HG03457 (cell line): ENCODE measurements around the gene PPP6R2.
"Not testable (repeated sequence)": the region's sequence is repeated elsewhere in the genome, so short reads cannot be mapped to it uniquely, and the experiment has no call there.

Experiments used
- ATAC-seq: cut with Tn5 transposase; IDR thresholded peaks from one replicate; pipeline ENCODE4 v1.9.1; 2021; ENCODE audit warnings: moderate number of reproducible peaks; ENCODE audit not compliant: unreplicated experiment

PPP6R2 gene

GRCh38 chr22:50397371-50398060 is 54.4 kb downstream of the PPP6R2 start:
- not testable (repeated sequence) for ATAC-seq

- no peak for ATAC-seq
These were observed 55.9 kb downstream of the PPP6R2 start for GRCh38 chr22:50398831-50399648.

DNA sequence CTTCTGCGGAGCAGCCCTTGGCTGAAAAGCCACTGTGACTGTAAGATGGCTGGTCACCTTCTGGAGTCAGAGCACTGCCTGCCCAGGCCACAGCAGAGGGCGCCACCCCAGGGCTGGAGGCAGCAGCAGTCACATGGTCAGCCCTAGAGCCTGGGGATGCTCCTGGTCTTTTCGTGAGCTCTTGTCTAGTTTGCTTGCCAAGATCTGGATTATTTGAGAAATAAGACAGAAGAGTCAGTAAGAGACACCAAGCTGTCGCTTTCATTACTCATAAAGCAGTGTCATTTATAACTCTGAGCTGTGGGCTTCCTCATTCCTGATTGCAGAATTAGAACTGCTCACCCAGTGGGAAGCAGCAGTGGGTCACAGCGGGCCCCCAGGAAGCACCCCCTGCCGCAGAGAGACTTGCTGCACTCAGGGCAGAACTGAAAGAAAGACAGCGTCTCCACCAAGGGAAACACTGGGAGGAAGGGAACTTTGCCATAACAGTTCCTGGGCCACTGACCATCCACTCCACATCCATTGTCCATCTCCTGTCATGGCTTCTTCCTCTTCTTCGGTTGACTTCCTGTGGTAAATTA is 56.7 kb downstream of the PPP6R2 start:
- no peak for ATAC-seq

DNA sequence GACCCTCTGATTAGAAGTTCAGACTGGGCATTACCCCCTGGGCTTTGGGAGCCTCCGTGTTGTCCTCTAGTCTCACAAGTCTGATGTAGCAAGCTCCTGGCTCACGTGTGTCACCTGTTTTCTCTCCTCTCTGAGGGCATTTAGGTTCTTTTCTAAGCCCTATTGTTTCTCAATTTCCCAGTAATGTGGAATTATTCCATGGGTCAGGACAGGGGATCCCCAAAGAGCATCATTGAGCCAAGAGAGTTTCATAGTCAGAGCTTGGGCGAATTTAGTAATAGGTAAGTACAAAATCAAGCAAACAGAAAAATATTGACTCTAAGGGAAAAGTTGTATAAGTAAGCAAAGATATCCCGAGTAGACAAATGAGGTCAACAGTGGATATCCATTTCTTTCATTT is 57.3 kb downstream of the PPP6R2 start:
- ATAC-seq = no peak

DNA sequence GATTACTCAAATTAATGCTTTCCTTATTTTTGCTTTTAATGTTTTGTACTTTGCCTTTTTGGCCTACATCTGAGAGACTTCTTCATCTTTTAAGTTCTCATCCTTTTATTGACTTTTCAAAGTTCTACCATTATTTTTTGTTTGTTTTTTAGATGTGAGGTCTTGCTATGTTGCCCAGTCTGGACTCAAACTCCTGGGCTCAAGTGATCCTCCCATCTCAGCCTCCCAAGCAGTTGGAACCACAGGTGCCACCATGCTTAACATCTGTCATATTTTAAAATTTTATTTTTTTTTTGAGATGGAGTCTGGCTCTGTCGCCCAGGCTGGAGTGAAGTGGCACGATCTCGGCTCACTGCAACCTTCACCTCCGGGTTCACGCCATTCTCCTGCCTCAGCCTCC is 57.8 kb downstream of the PPP6R2 start:
- ATAC-seq = no peak

DNA sequence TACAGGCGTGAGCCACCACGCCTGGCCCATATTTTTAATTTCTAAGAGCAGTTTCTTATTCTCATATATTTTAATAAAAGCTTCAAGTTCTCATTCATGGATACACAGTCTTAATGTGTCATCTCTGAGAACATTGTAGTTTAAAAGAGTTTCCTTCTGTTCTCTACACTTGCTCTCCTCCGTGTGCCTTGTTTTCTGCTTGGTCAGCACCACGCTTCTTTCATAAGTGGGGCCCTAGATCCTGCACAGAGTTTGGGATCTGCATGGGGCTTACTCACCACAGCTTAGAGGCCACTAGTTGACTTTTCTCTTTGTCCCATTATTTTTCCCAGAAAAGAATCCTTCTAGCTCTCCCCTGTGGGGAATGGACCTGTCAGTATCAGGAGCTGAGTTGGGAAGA is 58.8 kb downstream of the PPP6R2 start:
- no peak for ATAC-seq

DNA sequence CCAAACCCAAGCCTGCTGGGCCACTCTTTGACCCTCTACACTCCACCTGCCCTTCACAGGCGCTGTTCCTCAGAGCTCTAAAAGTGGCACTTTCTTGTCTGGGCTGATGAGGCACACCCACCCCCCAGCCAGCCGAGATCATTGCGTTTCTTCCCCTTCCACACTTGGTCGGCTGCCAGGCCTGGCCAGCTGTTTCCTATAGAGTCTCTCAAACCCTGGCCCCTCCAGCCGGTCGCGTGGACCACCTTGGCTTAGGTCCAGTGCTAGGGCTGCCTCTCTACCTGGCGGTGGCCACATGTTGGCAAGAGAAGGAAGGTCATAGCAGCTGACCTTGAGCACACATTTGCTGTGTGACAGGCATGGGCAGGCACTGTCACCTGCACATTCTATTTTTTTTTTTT is 60.6 kb downstream of the PPP6R2 start:
- no peak for ATAC-seq

GRCh38 chr22:50406416-50407170 is 63.5 kb downstream of the PPP6R2 start:
- ATAC-seq = no peak

- ATAC-seq = no peak
These were observed 65.2 kb downstream of the PPP6R2 start for GRCh38 chr22:50408311-50408710.

DNA sequence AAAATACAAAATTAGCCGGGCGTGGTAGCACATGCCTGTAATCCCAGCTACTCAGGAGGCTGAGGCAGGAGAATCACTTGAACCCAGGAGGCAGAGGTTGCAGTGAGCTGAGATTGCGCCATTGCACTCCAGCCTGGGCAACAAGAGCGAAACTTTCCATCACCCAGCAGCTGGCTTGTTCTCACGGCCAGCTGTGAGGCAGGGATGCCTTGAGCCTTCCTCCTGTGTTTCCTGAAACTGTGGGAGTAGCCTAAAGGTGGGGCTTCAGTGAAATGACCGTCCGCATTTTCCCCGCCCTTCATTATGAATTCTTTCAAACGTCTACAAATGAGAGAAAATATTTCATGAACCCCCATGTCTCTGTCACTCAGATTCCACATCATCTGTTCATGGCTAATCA is 65.8 kb downstream of the PPP6R2 start:
- not testable (repeated sequence) for ATAC-seq

DNA sequence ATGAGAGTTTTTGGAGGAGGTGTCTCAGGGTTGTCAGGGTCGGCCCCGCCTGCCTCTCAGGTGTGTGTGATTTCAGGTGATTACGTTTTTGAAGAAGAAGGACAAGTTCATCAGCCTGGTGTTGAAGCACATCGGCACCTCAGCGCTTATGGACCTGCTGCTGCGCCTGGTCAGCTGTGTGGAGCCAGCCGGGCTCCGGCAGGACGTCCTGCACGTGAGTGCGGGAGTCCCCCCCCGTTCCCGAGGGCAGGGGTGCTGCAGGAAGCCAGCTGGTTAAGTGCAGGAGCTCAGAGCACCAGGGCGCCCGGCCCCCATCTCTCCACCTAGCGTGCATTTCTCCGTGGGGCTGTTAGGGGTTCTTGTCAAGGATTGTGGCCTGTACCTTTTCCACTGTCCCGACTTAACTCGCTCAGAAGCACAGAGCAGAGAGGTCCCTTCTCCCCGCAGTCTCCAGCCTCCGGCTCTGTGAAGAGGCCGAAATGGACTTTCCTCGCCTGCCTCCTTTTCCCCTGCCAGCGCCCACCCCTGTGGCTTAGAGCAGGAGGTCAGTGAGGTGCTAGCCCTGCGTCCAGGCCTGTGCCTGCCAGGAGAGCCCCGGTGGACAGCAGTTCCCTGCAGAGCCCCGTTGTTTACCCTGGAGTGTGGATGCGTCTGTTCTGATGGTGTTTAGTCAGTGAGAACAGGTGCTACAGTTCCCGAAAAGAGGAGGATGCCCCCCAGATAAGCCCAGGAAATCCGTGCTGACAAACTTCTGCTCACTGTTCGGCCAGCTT is 71.5 kb downstream of the PPP6R2 start:
- ATAC-seq = no peak

GRCh38 chr22:50415426-50415825 is 72.3 kb downstream of the PPP6R2 start:
- ATAC-seq = no peak

- no peak for ATAC-seq
These were observed 73.9 kb downstream of the PPP6R2 start for GRCh38 chr22:50416996-50417395.

DNA sequence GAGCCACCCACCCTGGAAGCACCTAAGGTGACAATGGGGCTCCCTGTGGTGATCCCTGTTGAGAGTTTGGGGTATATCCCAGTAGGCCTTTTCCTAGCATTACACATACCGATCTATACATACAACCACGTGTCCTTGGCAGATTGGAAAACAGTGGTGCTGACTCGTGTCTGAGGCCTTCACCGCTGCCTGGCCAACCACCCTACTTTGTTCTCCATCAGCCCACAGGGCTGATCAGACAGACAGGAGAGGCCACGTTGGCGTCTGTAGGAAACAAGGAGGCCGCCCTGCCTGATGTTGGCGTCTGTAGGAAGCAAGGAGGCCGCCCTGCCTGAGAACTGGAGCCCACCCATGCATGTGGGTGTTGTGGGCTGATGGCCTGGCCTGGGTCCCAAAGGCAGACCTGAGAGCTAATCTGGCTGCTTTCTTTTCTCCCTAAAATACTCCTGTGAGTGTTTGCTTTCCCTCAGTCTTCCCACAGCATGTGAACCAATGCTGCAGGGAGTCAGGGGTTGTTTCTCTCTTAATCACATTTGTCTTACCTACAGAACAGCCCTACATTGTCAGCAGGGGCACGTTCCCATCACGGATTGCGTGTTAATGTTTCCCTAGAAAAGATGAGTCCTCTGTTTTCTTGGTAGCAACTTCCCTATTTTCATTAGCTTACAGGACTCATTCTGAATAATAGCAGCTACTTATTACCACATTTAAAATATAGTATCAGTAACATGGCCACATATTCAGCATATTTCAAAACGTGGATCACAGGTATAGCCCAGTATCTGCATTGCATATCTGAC is 74.5 kb downstream of the PPP6R2 start:
- no peak for ATAC-seq

DNA sequence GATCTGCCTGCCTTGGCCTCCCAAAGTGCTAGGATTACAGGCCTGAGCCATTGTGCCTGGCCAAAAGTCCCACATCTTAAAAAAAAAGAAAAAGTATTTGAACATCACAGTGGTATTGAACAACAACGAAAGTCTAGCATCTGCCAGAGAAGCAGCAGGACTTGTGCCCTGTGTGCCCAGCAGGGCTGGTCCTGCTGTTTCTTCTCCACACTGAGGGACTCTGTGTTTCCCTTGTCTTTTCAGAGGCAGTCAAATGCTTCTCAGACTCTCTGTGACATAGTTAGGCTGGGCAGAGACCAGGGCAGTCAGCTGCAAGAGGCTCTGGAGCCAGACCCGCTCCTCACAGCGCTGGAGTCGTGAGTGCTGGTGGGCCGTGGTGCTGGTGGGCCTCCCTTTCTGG is 75.5 kb downstream of the PPP6R2 start:
- ATAC-seq = no peak

- ATAC-seq = no peak
These were observed 76.0 kb downstream of the PPP6R2 start for GRCh38 chr22:50419116-50419515.

DNA sequence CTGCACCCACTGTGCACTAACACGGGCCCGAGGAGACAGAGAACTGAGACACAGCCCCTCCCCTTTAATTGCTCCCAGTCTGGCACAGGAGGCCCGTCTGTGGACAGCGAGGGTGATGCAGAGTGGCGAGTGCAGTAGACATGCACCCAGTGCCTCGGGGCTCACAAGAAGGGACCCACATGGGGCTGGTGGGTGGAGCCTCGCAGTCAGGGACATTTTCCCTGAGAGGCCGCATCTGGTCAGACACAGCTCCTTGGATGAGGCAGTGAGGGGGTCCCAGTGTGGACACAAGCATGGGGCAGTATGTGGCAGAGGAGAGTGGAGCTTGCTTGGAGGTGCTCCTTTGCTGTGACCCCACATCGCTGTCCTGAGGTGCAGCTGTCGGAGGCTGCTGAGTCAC is 76.9 kb downstream of the PPP6R2 start:
- ATAC-seq = no peak

DNA sequence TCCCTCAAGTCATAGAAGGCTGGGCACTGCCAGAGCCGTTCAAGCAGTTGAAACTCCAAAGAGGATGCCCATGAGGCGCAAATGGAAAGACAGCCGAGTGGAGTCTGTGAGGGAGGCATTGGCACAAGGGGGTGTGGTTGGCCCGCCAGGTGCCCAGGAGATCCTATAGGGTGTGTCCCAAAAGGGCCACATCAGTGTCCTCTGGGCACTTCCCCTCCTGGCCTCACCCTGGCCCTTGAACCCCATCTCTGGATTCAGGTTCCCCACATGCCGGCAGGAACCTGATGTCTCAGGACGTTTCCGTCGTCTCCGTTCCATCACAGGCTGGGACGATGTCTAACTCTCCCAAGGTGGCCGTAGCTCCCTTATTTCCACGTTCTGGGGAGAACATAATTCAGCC is 77.5 kb downstream of the PPP6R2 start:
- no peak for ATAC-seq

DNA sequence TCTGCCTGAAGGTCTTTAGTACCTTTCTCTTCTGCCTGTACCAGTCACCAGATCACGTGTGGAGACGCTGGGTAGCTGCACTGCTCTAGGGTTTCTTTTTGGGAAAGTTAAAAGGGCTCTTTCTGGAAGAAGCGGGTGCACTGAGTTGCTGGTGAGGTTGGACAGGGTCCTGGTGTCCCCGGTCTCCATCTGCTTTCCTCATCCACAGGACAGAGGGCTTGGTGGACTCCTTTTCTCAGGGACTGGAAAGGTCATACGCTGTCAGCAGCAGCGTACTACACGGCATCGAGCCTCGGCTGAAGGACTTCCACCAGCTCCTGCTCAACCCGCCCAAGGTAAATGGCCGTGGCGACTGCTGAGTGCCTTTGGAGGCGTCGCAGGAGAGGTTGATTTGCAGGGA is 78.9 kb downstream of the PPP6R2 start:
- no peak for ATAC-seq
